Measurements from ENCODE around the gene UFSP2.
A peak's percentile ranks its signal among the peaks of the same experiment; 100 is the strongest.
"Not testable (repeated sequence)": the region's sequence is repeated elsewhere in the genome, so short reads cannot be mapped to it uniquely, and the experiment has no call there.

The UFSP2 gene

DNA sequence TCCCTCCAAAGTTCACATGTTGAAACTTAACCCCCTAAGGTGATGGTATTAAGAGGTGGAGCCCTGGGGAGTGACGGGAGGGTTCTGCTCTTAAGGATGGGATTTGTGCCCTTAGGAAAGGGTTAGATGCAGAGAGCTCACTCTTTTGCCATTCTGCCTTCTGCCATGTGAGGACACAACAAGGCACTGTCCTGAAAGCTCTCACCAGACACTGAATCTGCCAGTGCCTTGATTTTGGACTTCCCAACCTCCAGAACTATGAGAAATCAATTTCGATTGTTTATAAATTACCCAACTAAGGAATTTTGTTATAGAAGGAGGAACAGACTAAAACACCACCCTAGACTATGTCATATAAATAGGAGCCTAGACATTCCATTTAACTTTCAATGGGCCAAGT, 41.7 kb downstream of the UFSP2 start:
- DNase-seq (ENCODE audit: low read depth in 2 of 2), result no peak

DNA sequence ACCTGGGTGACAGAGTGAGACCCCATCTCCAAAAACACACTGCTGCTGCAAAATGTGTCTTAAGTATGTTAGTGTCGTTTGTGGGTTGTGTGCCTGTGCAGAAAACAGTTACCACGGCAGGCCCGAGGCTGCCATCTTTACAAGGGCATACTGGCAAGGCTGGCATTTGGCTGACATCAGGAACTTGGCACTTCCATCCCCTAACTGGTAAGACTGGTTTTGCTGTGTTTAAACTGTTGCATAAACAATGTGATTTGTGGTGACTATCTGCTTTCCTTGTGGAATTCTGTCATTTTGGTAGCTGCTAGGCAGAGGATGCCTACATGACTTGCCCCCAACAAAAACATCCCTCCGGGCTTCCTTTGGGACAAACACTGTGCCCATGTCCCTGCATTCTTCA, 42.3 kb downstream of the UFSP2 start:
- no peak for DNase-seq (ENCODE audit: low read depth in 2 of 2)

DNA sequence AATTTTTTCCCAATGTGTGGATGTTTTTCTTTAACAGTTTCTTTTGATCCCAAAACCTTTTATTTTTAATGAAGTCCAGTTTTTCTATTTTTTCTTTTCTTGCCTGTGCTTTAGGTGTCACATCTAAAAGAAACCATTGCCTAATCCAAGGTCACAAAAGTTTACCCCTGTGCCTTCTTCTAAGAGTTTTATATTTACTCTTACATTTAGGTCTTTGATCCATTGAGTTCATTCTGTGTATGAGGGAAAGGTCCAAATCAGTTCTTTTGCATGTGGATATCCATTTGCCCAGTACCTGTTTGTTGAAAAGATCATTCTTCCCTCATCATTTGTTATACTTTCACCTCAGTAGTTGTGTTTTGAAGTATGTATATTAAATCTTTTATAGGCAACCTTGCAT, 43.0 kb downstream of the UFSP2 start:
- no peak for DNase-seq (ENCODE audit: low read depth in 2 of 2)

DNA sequence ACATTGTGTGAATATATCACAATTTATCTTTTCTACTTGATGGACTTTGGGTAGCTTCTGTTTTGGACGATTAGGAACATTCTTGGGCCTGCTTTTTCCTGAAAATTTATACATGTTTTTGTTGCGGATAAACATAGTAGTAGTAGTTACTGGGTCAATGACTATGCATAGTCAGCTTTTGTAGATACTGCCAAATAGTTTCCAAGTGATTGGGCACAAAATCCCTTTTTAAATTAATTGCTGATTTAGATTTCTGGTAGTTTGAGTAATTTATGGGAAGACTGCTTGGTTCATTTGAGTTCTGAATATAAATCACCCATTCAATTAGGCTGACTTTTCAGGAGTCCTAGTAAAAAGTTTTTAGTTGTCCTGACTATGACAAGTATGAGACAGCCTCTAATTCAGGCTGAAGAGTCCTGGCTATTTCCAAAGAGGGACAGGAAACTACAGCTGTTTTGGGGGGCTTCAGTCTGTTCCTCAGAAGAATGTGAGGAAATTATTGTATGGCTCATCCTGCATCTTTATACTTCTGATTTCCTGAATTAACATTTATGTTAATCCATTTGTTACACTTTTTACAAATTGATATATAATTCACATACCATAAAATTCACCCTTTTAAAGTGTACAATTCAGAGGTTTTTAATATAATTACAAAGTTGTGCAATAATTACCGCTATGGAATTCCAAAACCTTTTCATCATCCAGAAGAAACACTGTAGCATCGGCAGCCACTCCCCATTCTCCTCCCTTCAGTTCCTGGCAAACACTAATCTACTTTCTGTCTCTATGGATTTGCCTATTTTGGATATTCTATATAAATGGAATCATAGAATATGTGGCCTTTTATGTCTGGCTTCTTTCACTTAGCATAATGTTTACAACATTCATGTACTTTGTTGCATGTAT, 44.2 kb downstream of the UFSP2 start:
- DNase-seq (ENCODE audit: low read depth in 2 of 2), result peak in 1 of 2 experiments; percentile 20

DNA sequence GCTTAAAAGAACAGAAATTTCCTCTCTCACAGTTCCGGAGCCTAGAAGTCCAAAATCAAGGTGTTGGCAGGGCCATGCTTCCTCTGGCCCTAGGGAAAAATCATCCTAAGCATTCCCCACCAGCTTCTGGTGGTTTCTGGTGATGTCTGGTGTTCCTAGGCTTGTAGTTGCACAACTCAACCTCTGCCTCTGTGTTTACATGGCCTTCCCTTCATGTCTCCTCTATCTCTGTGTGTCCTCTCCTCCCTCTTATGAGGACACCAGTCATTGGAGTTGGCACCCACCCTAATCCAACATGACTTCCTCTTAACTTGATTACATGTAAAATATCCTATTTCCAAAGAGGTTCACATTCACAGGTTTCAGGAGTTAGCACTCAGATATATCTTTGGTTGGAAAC, 45.4 kb downstream of the UFSP2 start:
- DNase-seq (ENCODE audit: low read depth in 2 of 2), result no peak

DNA sequence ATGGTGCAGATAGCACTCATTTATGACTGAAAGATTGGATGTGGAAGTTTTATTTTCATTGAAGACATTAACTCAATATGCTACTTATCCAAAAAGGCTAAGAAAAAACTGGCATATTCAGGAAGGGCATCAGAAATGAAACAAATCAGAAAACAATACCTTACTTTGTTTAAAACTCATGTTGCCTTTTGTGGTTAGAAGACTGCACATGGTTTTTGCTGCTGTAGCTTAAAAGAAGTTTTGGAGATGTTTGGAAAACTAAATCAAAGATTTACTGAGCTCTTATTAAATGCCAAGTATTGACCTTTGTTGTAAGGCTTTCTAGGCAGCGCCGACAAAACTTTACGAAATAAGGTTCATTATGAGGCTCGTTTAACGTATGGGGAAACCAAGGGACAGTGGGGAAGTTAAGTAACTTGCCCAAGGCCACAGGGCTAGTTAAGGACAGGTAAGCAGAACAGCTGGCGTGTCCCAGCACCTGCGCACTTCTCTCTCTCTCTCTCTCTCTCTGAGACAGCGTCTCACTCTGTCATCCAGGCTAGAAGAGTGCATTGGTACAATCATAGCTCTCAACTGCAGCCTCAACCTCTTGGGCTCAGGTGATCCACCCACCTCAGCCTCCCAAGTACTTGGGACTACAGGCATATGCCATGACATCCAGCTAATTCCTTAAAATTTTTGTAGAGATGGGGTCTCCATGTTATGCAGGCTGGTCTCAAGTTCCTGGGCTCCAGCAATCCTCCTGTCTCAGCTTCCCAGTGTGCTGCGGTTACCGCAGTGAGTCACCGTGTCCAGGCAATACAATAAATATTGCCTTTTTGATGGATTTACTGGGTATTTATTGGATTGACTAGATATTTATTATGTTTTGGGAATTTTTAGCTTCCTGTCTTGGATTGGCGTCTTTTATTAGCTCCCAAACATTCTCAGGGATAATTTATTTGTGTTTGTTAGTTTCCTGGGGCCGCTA, 46.2 kb downstream of the UFSP2 start:
- DNase-seq (ENCODE audit: low read depth in 2 of 2), result no peak

DNA sequence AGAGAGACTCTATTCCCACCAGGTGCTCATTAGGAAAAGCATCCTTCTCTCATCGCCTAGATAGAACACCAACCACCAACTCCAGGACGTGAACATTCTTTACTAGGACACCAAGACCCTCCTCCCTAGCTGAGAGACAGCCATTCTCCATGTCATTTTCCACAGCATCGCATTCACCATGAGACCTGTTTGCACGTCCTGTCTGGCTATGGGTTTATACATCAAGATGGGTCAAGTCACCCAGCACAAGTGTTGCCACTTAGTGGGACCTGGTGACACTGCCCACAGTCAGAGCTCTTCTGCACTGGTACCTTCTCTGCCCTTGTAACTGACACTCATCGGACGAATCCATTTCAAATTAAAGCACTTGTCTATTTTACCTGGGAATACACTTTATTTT, 47.5 kb downstream of the UFSP2 start:
- DNase-seq (ENCODE audit: low read depth in 2 of 2), result no peak

DNA sequence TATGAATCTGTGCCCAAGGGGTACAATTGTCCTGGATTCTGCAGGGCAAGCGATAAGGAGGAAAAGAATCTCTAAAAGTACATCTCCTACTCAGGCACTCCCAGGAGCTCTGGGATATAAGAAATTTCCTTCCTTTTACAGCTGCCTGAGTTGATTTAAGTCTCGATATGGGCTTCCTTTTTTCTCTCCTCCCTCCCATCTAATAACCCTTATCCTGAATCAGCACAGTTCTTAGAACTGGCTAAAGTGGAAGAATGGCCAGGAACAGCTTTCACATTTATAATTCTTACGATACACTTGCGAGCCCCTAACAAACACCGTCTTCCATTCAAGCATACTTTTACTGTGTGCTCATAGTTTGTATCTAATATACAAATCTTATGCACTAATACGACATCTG, 51.2 kb downstream of the UFSP2 start:
- no peak for DNase-seq (ENCODE audit: low read depth in 2 of 2)

DNA sequence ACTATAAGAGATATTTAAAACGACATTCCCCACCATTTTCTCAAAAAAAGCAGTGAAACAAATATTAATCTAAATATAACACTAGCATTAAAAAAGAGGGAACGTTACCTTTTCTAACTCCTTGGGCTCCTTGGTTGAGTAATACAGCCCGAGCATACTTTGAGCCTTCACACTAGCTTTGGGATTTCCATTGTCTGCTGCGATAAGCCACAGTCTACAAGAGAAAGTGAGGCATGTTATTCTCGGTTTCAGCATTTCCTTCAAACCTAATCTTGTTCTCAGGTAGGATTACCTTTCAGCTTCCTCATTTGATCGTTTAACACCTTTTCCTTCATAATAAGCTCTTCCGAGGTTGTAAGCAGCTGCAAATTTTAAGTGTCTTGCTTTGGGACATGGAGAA, 51.7 kb downstream of the UFSP2 start:
- no peak for DNase-seq (ENCODE audit: low read depth in 2 of 2)

DNA sequence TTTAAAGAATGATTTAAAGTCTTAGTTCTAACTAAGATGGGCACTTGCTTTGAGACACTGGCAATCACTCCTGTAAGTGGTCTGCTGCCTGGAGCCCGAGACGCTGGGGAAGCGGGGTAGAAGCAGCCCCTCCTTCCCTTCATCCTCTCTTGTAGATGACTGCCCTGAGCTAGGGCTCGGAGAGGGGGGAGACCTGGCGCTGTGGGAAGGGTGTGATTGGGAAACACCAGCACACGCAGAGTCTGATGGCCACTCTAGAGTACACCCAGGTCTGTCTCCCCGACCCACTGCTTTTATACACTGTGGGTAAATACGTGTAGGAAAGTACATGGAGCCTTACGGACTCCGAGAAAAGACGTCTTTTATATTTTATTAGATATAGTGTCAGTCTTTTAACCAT, 54.1 kb downstream of the UFSP2 start:
- no peak for DNase-seq (ENCODE audit: low read depth in 2 of 2)

DNA sequence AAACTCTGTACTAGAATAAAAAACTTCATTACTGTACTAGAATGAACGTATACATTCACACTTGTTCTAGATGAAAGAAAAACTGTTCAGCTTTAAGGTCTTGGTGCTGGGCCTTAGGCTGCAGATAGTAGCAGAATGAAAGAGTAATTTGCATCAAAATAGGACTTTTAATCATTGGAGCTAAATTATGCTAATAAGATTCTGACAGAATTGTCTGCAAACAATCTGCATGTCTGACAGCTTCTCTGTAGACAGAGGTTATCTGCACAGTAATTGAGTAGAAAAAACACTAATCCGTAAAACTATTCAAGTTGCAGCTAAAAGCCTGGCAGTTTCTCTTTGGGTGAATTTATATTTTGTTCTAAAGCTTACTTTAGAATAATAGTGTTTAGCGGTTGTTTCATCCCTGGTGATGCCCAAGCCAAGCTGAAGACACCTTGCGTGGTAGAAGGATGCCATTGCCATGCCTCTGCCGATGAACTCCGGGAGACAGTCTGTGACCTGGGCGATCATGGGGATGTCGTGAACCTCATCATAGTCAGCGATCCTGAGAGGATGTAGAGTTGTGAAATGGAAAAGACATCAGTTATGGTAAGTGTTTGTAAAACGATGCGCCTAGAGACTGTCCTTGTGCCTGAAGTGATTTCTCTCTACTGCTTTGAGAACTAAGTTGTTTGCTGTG, 55.4 kb downstream of the UFSP2 start:
- DNase-seq (ENCODE audit: low read depth in 2 of 2), result no peak

DNA sequence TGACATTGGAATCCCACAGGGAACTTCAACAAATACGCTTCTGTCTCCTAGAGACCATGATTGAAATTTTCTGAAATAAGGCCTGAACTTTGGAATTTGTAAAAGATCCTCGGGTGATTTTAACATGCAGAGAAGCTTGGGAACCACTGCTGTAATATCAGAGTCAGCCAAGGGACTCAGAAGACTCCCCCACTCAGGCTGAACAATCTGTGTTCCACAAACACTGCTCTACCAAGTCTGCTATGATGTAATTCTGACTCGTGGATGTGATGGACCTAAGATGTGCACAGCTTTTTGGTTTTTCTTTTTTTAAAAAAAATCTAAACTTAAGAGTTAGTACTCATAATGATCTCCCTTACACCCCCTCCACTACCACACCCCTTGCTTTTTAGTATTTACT, 56.0 kb downstream of the UFSP2 start:
- DNase-seq (ENCODE audit: low read depth in 2 of 2), result no peak

DNA sequence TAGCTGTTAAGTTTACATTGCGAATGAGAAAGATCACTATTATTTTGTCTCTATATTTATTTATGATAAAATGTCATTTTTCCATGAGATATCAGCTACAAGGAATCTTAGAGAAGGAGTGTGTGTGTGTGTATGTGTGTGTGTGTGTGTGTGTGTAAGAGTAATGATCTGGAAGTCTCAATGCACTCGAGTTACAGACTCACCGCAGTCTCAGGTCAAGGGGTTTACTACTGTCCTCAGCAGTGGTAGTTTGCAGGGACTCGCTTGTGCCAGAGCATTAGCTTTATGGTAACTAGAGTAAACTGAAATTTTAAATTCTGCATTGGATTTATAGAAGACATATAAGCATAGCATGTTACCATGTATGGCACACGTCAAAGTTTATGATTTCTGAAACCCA, 60.9 kb downstream of the UFSP2 start:
- DNase-seq (ENCODE audit: low read depth in 2 of 2), result no peak

DNA sequence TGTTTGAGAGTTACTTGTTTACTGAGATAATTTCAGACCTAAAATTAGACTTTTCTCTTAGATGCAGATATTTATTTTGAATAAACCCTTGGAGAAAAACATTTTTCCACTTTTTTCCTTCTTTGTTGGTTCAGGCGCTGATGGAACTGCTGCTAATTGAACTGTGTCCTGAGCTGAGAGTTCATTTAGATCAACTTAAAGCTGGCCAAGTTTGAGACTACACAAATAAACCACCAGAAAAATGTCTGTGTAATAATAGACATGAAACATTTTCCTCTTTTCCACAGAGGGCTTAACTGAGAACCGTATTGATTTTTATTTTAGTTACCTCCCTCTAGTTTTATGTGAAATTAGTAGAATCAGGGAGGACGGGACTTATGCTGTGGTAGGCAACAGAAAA, 62.5 kb downstream of the UFSP2 start:
- no peak for DNase-seq (ENCODE audit: low read depth in 2 of 2)

DNA sequence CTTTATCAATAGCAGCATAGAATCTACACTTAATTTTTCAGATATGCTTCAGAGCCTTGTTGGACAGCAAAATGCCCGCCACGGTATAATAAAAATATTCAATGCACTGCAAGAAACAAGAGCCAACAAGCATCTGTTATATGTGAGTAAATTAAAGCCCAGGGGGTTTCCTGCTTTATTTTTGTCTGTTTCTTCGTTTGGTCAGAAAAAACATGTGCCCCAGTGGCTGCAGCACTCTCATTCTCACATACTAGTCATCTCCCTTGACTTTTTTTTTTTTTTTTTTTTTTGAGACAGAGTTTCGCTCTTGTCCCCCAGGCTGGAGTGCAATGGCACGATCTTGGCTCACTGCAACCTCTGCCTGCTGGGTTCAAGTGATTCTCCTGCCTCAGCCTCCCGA, 63.2 kb downstream of the UFSP2 start:
- DNase-seq (ENCODE audit: low read depth in 2 of 2), result not testable (repeated sequence)

DNA sequence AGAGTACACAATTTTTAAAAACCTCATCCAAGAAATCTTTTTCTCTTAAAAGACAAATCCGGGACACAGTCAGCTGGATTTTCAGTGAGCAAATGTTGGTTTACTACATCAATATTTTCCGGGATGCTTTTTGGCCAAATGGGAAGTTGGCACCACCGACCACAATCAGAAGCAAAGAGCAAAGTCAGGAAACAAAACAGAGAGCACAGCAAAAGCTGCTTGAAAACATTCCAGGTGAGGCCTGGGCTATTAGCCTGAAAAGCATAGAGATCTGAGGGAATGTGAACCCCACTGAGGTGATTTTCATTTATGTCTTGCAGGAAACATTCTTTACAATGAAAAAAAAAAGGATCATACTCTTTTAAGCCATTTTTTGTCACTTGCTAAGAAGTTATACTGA, 63.9 kb downstream of the UFSP2 start:
- no peak for DNase-seq (ENCODE audit: low read depth in 2 of 2)

DNA sequence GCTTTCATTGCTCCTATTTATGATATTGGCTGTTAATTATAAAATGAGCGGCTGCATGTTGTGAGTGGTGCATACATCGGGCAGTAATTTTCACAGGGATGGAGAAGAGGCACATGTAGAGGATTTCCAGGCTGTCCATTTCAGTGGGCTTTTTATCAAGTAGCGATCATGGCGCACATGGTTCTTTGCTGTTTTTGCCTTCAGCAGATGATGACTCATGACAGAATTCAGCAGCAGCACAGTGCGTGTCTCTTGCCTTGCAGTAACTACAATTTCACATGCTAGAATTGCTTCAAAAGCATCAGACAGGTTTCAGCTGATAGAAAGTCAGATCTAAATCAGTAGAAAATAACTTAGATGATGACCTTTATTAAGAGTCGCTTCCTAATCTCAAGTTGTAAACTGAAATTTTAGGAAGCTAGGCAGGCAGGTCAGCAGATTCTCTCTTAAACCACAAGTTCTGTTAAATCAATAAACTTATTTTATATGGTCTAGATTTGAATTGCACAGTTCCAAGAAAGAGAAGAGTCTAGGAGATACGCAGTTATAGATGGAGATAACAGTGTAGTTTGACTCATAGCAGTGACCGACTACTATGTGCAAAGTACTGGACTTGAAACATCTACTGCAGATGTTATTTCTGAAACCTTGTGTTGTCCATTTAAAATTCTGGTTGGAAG, 65.9 kb downstream of the UFSP2 start:
- no peak for DNase-seq (ENCODE audit: low read depth in 2 of 2)

DNA sequence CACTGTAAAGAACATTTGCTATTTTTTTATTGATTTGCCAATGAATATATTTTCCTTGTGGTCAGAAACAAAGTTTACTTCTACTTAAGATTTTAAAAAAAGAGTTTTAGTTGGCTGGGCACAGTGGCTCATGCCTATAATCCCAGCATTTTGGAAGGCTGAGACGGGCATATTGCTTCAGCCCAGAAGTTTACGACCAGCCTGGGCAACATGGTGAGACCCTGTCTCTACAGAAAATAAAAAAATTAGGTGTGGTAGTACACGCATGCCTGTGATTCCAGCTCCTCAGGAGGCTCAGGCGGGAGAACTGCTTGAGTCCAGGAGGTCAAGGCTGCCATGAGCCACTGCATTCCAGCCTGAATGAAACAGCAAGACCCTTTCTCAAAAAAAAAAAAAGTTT, 66.8 kb downstream of the UFSP2 start:
- no peak for DNase-seq (ENCODE audit: low read depth in 2 of 2)

DNA sequence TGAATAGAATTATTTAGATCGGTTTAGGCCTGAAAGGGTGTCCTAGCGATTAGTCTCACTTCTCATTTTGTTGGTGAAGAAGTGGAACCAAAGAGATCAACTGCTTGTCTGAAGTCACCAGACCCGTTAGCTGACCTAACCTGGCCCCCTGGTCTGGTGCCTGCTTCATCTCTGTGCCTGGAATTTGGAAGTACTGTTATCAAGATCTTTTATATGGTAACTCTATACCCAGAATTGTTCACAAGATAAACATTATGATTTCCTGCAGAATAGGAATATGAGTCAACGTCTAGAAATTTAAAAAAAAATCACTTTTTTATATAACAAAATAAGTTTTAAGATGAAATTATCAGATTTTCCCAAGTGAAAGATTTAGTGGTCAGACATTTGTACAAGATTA, 67.2 kb downstream of the UFSP2 start:
- no peak for DNase-seq (ENCODE audit: low read depth in 2 of 2)

DNA sequence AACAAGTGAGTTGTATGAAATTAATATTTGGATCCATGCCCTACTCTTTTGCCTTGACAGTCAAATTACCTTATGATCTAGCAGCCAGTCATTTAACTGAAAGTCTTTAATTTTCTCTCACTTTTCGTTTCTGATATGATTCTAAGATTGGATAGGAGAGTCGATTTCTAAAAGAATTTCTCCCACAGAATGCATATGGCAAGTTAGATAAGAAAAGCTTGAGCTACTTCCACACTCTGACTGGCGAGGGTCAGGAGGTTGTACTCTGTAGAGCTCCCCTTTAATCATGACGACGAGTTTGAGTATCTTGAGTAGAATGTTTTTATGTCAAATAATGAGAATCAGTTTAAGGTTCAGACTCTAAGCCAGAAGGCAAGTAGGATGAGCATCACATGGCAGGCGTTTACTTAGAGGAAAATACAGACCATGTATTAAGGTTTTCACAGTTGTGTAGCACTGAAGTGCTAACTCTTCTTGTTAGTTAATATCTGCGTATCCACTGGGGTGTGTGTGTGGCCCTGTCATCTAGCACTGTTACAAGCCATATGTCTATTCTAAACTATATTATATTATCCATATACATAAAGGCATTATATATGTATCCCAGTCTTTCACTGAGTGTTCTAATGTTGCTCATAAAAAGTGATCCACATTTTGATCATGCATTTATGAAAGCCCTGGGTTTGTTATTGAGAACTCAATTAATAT, 67.9 kb downstream of the UFSP2 start:
- no peak for DNase-seq (ENCODE audit: low read depth in 2 of 2)

DNA sequence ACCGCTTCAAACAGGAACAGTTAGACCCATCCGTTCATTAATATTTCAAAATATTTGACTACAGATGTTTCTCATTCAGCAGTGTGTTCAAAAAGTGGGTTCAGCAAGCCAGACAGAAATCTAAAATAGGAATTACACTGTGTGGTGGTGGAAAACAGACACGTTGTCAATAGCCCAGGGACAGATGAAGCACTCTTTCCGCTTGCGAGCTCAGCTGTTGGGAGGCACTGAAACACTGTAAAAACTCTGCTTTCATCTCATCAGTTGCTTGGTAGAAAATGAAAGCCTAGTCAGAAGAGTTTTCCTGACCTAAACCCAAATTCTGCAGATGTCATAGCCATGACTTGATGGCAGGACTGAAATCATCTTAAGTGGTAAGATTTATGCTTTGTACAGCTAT, 68.6 kb downstream of the UFSP2 start:
- no peak for DNase-seq (ENCODE audit: low read depth in 2 of 2)
